ENCODE results near the gene HAS3. TPM values are rescaled to one million over a fixed set of nuclear protein-coding genes. Genes with fewer than 3 reads are reported as not detected.
A peak's percentile ranks its signal among the peaks of the same experiment; 100 is the strongest.

The HAS3 gene
- total RNA-seq, 3 donors from 2014 or later: 4.6 to 19.4 (median 15.0) TPM

- Histone ChIP-seq H3K4me1 (ENCODE audit: low read depth) (no peaks in the 10 kb centered on the region), H3K36me3 (ENCODE audit: low read depth) (no peaks in the 10 kb centered on the region), H3K4me3 (no peak overlapping the region), H3K9me3 (no peaks in the 10 kb centered on the region)
- DNase-seq: no peak
- TF ChIP-seq, protein P1, sequence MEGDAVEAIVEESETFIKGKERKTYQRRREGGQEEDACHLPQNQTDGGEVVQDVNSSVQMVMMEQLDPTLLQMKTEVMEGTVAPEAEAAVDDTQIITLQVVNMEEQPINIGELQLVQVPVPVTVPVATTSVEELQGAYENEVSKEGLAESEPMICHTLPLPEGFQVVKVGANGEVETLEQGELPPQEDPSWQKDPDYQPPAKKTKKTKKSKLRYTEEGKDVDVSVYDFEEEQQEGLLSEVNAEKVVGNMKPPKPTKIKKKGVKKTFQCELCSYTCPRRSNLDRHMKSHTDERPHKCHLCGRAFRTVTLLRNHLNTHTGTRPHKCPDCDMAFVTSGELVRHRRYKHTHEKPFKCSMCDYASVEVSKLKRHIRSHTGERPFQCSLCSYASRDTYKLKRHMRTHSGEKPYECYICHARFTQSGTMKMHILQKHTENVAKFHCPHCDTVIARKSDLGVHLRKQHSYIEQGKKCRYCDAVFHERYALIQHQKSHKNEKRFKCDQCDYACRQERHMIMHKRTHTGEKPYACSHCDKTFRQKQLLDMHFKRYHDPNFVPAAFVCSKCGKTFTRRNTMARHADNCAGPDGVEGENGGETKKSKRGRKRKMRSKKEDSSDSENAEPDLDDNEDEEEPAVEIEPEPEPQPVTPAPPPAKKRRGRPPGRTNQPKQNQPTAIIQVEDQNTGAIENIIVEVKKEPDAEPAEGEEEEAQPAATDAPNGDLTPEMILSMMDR (IDR thresholded peaks at IDR 0.05): no peak
- peak; percentile 86 for ATAC-seq
- intact Hi-C loops (cut with DNase I, micrococcal nuclease): no loop called here
Observed at GRCh38 chr16:69073181-69073702, 32.2 kb upstream of the HAS3 start.

GRCh38 chr16:69077251-69077650 is 28.2 kb upstream of the HAS3 start:
- Histone ChIP-seq H3K9me3 (no peaks in the 10 kb centered on the region), H3K4me1 (ENCODE audit: low read depth) (no peaks in the 10 kb centered on the region), H3K4me3 (no peak overlapping the region), H3K36me3 (ENCODE audit: low read depth) (no peaks in the 10 kb centered on the region)
- DNase-seq (no peak), ATAC-seq (no peak)
- TF ChIP-seq, protein P1 (IDR thresholded peaks at IDR 0.05): no peak
- intact Hi-C loops (cut with DNase I, micrococcal nuclease): no loop called here

- no peak overlapping the region for H3K4me3 ChIP-seq
- DNase-seq (no peak), ATAC-seq (no peak)
- no peaks in the 10 kb centered on the region for H3K36me3 ChIP-seq (ENCODE audit: low read depth)
- TF ChIP-seq, protein P1 (IDR thresholded peaks at IDR 0.05): no peak
- intact Hi-C loops (cut with DNase I, micrococcal nuclease): no loop called here
- H3K9me3 ChIP-seq: no peaks in the 10 kb centered on the region
- no peaks in the 10 kb centered on the region for H3K4me1 ChIP-seq (ENCODE audit: low read depth)
Observed at GRCh38 chr16:69078073-69078472, 27.4 kb upstream of the HAS3 start.

GRCh38 chr16:69079697-69080096 is 25.8 kb upstream of the HAS3 start:
- Histone ChIP-seq H3K9me3 (no peaks in the 10 kb centered on the region), H3K36me3 (ENCODE audit: low read depth) (no peaks in the 10 kb centered on the region), H3K4me1 (ENCODE audit: low read depth) (no peaks in the 10 kb centered on the region), H3K4me3 (no peak overlapping the region)
- DNase-seq: no peak
- TF ChIP-seq, protein P1 (IDR thresholded peaks at IDR 0.05): no peak
- intact Hi-C loops (cut with DNase I, micrococcal nuclease): no loop called here
- no peak for ATAC-seq

GRCh38 chr16:69083306-69083941 is 22.0 kb upstream of the HAS3 start:
- ATAC-seq: no peak
- H3K9me3 ChIP-seq: no peaks in the 10 kb centered on the region
- peak in 2 of 3 donors; percentile 14 to 31 for DNase-seq
- H3K36me3 ChIP-seq (ENCODE audit: low read depth): no peaks in the 10 kb centered on the region
- intact Hi-C loops (cut with DNase I, micrococcal nuclease): no loop called here
- H3K4me3 ChIP-seq: no peak overlapping the region
- H3K4me1 ChIP-seq (ENCODE audit: low read depth): no peaks in the 10 kb centered on the region
- TF ChIP-seq, protein P1 (IDR thresholded peaks at IDR 0.05): no peak
